Activated T-helper 1 cell treated with Interleukin-2 at 50 U/mL for 16 hours (primary cell): ENCODE results near the gene POLR1E.
"Not testable (repeated sequence)": the region's sequence is repeated elsewhere in the genome, so short reads cannot be mapped to it uniquely, and the experiment has no call there.

Source experiments
- DNase-seq: peaks from one replicate; pipeline ENCODE4 v3.0.0-alpha.2; 2020; ENCODE audit warnings: low read depth

POLR1E gene

GRCh38 chr9:37465249-37466036 is 20.3 kb upstream of the POLR1E start, which contains the start of gene ZBTB5:
Gene ZBTB5 (minus strand): TSS chr9:37465450. CDS start chr9:37442551, 22,899 bp downstream.
- peak; percentile 97 for DNase-seq

- DNase-seq: no peak
These were observed 19.6 kb upstream of the POLR1E start for GRCh38 chr9:37466037-37466709.

- not testable (repeated sequence) for DNase-seq
These were observed 18.2 kb upstream of the POLR1E start for GRCh38 chr9:37467530-37467929.

GRCh38 chr9:37468620-37469019 is 17.1 kb upstream of the POLR1E start:
- DNase-seq: no peak

GRCh38 chr9:37471942-37472684 is 13.6 kb upstream of the POLR1E start:
- no peak for DNase-seq

GRCh38 chr9:37473982-37474381 is 11.8 kb upstream of the POLR1E start:
- not testable (repeated sequence) for DNase-seq

- no peak for DNase-seq
These were observed 11.3 kb upstream of the POLR1E start for GRCh38 chr9:37474438-37474837.

- no peak for DNase-seq
These were observed 8.8 kb upstream of the POLR1E start for GRCh38 chr9:37476930-37477329.

DNA sequence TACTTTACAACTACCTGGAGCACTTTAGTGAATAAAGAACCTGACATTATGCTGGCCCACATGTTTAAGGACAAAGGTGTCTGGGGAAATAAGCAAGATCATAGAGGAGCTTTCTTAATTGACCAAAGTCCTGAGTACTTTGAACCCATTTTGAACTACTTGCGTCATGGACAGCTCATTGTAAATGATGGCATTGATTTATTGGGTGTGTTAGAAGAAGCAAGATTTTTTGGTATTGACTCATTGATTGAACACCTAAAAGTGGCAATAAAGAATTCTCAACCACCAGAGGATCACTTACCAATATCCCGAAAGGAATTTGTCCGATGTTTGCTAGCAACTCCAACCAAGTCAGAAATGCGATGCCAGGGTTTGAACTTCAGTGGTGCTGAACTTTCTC is 8.3 kb upstream of the POLR1E start:
- DNase-seq: not testable (repeated sequence)

DNA sequence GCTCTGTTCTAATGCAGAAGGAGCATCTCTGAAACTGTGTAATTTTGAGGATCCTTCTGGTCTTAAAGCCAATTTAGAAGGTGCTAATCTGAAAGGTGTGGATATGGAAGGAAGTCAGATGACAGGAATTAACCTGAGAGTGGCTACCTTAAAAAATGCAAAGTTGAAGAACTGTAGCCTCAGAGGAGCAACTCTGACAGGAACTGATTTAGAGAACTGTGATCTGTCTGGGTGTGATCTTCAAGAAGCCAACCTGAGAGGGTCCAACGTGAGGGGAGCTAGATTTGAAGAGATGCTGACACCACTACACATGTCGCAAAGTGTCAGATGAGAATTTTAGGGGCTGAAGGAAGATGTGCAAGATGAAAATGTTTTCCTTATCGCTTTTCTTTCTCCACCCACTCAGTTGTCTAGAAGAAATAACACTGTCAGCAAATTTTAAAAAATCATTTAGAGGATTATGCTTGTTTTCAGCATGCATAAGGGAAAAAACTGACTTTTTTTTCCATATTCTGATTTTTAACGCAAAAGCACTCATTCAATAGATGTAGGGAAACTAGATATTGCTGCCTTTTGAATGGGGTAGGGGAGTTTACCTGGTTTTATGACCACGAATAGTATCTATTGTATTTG is 7.6 kb upstream of the POLR1E start:
- DNase-seq: not testable (repeated sequence)

- no peak for DNase-seq
These were observed 5.0 kb upstream of the POLR1E start for GRCh38 chr9:37480759-37481158.

- DNase-seq: no peak
These were observed 488 bp downstream of the POLR1E start for GRCh38 chr9:37486256-37486615.

DNA sequence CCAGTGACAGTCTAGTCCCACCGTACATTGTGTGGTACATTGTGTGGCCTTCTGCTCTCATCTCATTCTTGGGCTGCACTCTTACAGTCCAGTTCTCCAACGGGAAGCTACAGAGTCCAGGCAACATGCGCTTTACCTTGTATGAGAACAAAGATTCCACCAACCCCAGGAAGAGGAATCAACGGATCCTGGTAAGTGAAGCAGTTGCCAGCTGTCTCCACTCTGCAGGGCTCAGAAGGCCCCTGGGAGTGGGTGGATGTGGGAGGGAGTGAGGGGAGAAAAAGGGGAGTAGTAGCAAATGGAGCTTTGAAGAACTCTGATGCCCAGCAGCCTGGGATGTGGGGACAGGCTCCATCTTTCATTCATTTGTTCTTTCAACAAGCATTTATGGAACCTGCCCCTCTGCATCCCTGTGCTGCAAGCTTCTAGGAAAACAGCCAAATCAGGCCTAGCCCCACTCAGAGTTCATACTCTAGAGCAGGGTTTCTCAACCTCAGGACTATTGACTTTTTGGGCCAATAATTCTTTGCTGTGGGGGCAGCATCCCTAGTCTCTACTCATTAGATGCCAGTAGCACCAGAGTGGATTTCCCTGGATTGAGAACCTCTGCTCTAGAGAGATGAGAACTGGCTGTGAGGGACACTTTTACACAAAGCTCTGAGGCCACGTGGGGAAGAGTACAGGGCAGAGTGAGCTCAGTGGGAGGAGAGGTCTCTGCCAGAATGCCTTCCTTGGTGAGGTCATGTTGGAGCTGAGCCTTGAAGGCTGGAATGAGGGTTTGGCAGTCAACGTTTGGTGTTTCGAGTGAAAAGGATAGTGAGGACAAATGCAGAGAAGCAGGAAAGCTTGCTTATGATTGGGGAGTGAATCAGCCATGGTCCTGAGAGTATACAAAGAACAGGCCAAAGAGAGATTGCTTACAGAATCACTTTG is 1.1 kb downstream of the POLR1E start:
- no peak for DNase-seq

DNA sequence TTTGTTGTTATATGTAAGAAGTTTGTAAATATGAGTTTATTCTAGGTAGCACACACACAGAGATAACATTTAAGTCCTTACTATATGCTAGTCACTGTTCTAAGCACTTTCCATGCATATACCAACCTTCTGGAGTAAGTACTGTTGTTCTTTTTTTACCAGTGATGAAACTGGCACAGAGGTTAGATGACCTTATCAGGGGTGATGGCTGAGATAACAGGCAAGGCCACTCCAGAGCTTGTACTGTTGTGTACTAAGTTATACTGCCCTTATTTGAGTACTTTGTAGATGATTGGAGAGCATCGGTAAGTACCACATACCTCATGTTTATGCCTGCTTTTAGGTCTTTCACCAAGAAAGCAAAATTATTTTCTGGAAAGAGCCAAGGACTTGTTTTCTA is 6.2 kb downstream of the POLR1E start:
- no peak for DNase-seq

GRCh38 chr9:37495571-37495970 is 9.8 kb downstream of the POLR1E start:
- no peak for DNase-seq

- no peak for DNase-seq
These were observed 10.3 kb downstream of the POLR1E start for GRCh38 chr9:37496020-37496419.

DNA sequence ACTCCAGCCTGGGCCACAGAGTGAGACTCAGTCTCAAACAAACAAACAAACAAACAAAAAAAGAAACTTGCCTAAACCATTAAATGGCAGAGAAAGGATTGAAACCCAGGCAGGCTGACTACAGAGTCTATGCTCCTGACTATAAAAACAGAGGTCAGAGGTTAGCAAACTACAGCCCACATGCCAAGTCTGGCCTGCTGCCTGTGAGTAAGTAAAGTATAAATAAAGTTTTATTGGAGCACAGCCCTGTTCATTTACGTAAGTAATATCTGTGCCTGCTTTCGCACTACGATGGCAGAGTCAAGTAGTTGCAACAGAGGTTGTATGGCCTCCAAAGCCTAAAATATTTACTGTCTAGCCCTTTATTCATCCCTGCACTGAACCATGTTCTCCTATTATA is 11.6 kb downstream of the POLR1E start:
- no peak for DNase-seq

- DNase-seq: no peak
These were observed 12.7 kb downstream of the POLR1E start for GRCh38 chr9:37498457-37498856.

- DNase-seq: no peak
These were observed 13.5 kb downstream of the POLR1E start for GRCh38 chr9:37499297-37499696.

DNA sequence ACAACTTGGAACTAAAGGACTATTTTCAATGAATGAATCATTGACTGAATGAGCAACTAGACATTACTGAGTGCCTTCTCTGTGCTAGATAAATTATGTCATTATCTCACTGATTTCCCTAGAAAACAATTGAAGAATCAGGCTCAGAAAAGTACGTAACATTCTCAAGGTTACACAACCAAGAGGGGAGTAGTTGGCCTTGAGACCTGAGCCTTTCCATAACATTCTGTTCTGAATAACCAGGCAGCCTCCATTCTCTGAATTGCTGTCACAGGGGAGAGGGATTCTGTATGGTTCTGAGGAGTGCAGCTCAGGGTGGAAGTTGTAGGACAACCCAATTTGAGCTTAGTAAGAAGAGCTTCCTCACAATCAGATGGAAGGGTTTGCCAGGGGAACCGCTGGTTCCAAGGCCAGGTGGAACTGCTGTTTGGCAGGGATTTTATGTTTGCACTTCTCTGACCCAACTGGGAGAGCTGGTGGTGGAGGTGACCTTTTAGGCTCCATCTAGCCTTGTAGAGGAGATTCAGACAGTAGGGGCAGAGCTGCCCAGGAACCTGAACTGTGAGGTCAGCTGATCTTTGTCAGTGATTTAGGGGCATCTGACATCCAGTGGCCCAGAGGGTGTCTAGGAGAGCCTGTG is 16.3 kb downstream of the POLR1E start:
- no peak for DNase-seq

- no peak for DNase-seq
These were observed 18.0 kb downstream of the POLR1E start for GRCh38 chr9:37503736-37504135.
